Fibroblast of lung (primary cell): ENCODE measurements around the gene ANKRD34B. TPM values are rescaled to one million over a fixed set of nuclear protein-coding genes. Genes with fewer than 3 reads are reported as not detected.

ENCODE experiments used
- DNase-seq, 2 donors: peaks; one replicate each; pipeline versions ENCODE4 v3.0.0 to v3.0.0-alpha.2; 2010; ENCODE audit warnings: low read depth in 2 of 2
- H2AFZ ChIP-seq: 2 replicates; pipeline ENCODE4 v1.5.1; 2012; ENCODE audit warnings: low read length, control low read depth, inconsistent platforms
- H3K27ac ChIP-seq: 2 replicates; pipeline ENCODE4 v1.5.1; 2011; ENCODE audit warnings: low read length, control low read depth; ENCODE audit not compliant: insufficient read depth
- H3K27me3 ChIP-seq: 2 replicates; pipeline ENCODE4 v1.5.1; 2011; ENCODE audit warnings: mild to moderate bottlenecking, low read length; ENCODE audit not compliant: control insufficient read depth, insufficient read depth
- H3K36me3 ChIP-seq: 2 replicates; pipeline ENCODE4 v1.5.1; 2011; ENCODE audit warnings: low read length; ENCODE audit not compliant: control insufficient read depth, insufficient read depth
- H3K4me1 ChIP-seq: 2 replicates; pipeline ENCODE4 v1.5.1; 2011; ENCODE audit warnings: low read length; ENCODE audit not compliant: control insufficient read depth, insufficient read depth; ENCODE audit errors: extremely low read depth
- H3K4me2 ChIP-seq: 2 replicates; pipeline ENCODE4 v1.5.1; 2011; ENCODE audit warnings: low read length, control low read depth; ENCODE audit not compliant: insufficient read depth; ENCODE audit errors: extremely low read depth
- H3K4me3 ChIP-seq, 4 experiments: fragments of 200-600 bp in 1 of 4; sonication (generic) in 1 of 4; replicated peaks in 1 of 4; 2 replicates each; pipeline ENCODE4 v1.5.1; 2011 to 2016; ENCODE audit warnings: low read length in 4 of 4, low read depth in 3 of 4, mild to moderate bottlenecking in 3 of 4, control low read depth in 2 of 4, inconsistent platforms in 1 of 4, mixed read lengths in 1 of 4; ENCODE audit not compliant: insufficient read depth in 1 of 4; ENCODE audit errors: control extremely low read depth in 1 of 4
- H3K79me2 ChIP-seq: 2 replicates; pipeline ENCODE4 v1.5.1; 2012; ENCODE audit warnings: mild to moderate bottlenecking, low read length, inconsistent platforms; ENCODE audit not compliant: control insufficient read depth, insufficient read depth
- H3K9ac ChIP-seq: 2 replicates; pipeline ENCODE4 v1.5.1; 2011; ENCODE audit warnings: mild to moderate bottlenecking, low read length, control low read depth; ENCODE audit not compliant: insufficient read depth
- H3K9me3 ChIP-seq: 2 replicates; pipeline ENCODE4 v1.5.1; 2012; ENCODE audit warnings: low read depth, low read length; ENCODE audit not compliant: control insufficient read depth, insufficient read depth
- H4K20me1 ChIP-seq: 2 replicates; pipeline ENCODE4 v1.5.1; 2011; ENCODE audit warnings: low read length; ENCODE audit not compliant: control insufficient read depth, insufficient read depth; ENCODE audit errors: extremely low read depth
- EZH2 ChIP-seq: IDR thresholded peaks from 2 replicates; pipeline ENCODE4 v1.5.1; 2012; ENCODE audit warnings: low read length, control low read depth, mild to moderate bottlenecking; ENCODE audit errors: missing control alignments
- polyA plus RNA-seq, 2 donors: library from polyadenylated mRNA; depleted of rRNA in 1 of 2; stranded (reverse) in 1 of 2; unstranded in 1 of 2; fragments of >200 nt; gene quantifications; 2 replicates each; pipeline ENCODE4 v1.2.1, GENCODE V29; 2011 to 2012; ENCODE audit warnings: missing spikeins in 1 of 2
- total RNA-seq: library from RNA; depleted of rRNA; stranded (reverse); fragments of >200 nt; gene quantifications from 2 replicates; pipeline ENCODE4 v1.2.1, GENCODE V29; 2014
- TF ChIP-seq, protein P1 (sequence below), 2 donors: IDR thresholded peaks in 1 of 2; conservative IDR thresholded peaks in 1 of 2; 1 replicate in 1 of 2; 2 replicates in 1 of 2; pipeline ENCODE4 v1.5.1; 2011 to 2012; ENCODE audit warnings: low read length in 2 of 2, control low read depth in 1 of 2, inconsistent platforms in 1 of 2, low read depth in 1 of 2, mild to moderate bottlenecking in 1 of 2

ANKRD34B gene
- total and polyA plus RNA-seq, 2 donors (not counting 1 experiment from before 2014, with no cell fraction given), result not detected

DNA sequence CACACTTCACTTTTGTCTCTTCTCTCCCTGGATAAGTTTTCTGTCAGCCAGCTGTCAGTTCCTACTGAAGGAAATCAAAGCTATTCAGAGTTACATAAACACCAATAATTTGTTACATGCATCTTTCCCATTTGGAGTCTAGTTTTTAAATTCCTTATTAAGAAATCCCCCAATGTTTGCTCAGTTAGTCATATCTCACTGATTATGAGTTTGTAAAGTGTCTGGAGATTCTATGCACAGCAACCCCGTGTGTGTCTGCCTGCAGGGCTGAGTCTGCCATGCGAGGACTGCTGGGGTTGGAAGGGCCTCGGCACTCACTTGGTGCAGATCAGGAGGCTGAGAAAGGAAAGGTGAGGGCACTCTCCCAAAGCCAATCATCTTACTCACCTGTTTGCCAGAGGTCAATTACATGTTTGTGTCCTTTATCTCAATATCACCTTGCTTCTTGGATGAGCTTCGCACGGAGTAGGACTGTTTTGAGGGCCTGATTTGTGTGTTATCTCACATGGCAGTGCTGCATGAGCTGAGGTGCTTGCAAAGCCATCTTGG lies 3.3 kb downstream of the ANKRD34B start:
- no peak overlapping the region for H3K4me3 ChIP-seq
- DNase-seq, result no peak
- no peak overlapping the region for H3K27ac ChIP-seq
- no peak overlapping the region for H3K9ac ChIP-seq
- H4K20me1 ChIP-seq, result no peaks in the 10 kb centered on the region
- no peaks in the 10 kb centered on the region for H3K79me2 ChIP-seq
- H3K9me3 ChIP-seq, result no peaks in the 10 kb centered on the region
- H3K4me2 ChIP-seq, result no peak overlapping the region
- no peak overlapping the region for H2AFZ ChIP-seq
- H3K4me1 ChIP-seq, result no peaks in the 10 kb centered on the region
- no peaks in the 10 kb centered on the region for H3K36me3 ChIP-seq
- TF ChIP-seq, protein P1, sequence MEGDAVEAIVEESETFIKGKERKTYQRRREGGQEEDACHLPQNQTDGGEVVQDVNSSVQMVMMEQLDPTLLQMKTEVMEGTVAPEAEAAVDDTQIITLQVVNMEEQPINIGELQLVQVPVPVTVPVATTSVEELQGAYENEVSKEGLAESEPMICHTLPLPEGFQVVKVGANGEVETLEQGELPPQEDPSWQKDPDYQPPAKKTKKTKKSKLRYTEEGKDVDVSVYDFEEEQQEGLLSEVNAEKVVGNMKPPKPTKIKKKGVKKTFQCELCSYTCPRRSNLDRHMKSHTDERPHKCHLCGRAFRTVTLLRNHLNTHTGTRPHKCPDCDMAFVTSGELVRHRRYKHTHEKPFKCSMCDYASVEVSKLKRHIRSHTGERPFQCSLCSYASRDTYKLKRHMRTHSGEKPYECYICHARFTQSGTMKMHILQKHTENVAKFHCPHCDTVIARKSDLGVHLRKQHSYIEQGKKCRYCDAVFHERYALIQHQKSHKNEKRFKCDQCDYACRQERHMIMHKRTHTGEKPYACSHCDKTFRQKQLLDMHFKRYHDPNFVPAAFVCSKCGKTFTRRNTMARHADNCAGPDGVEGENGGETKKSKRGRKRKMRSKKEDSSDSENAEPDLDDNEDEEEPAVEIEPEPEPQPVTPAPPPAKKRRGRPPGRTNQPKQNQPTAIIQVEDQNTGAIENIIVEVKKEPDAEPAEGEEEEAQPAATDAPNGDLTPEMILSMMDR (conservative IDR thresholded peaks at IDR 0.05 in 1 of 2, IDR thresholded peaks at IDR 0.05 in 1 of 2; ENCODE audit: low read depth in 1 of 2, low read length in 2 of 2), result no peak
- TF ChIP-seq EZH2, result no peak
- peaks cover 34% of the 10 kb centered on the region for H3K27me3 ChIP-seq

DNA sequence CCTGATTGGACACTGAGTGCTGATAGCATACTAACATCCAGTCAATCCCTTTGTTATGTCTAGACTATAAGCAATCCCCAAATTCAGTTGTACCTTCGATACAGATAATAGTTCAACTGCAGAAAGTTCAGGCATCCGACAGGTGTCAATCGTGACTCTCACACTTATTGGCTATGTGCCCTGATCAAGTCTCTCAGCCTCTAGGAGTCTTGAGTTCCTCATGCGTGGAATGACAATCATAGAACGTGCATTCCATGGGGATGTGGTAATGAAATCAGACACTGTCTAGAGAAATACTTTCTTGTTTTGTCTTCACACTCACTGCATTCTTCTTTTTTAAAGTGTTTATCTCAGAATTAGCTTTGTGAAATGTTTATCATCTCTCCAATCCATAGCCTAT lies 4.8 kb downstream of the ANKRD34B start:
- H3K9me3 ChIP-seq, result no peaks in the 10 kb centered on the region
- no peak for TF ChIP-seq EZH2
- TF ChIP-seq, protein P1 (conservative IDR thresholded peaks at IDR 0.05 in 1 of 2, IDR thresholded peaks at IDR 0.05 in 1 of 2; ENCODE audit: low read depth in 1 of 2, low read length in 2 of 2), result no peak
- DNase-seq, result no peak
- no peak overlapping the region for H3K9ac ChIP-seq
- H4K20me1 ChIP-seq, result no peaks in the 10 kb centered on the region
- H2AFZ ChIP-seq, result no peak overlapping the region
- H3K27ac ChIP-seq, result no peak overlapping the region
- no peak overlapping the region for H3K4me3 ChIP-seq
- peaks cover 32% of the 10 kb centered on the region for H3K27me3 ChIP-seq
- no peaks in the 10 kb centered on the region for H3K4me1 ChIP-seq
- H3K79me2 ChIP-seq, result no peaks in the 10 kb centered on the region
- no peaks in the 10 kb centered on the region for H3K36me3 ChIP-seq
- H3K4me2 ChIP-seq, result no peak overlapping the region

DNA sequence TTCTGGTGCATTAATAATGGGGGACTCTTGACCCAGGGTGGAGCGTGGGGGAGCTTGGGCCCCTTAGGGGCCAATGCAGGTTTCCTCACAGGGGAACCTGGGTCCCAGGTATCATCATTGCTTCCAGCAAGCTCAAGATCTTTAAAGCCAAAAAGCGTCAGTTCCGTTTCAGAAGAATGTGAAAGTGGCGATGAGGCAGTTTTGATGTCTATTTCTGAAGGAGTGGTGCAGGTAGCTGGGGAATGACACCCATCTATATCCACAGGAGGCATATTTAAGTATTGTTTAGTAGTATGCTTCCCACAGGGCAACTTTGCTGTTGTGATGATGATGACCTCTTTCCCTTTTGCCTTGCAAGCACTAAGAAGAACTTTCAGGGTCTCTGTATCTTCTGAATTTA lies 10.8 kb downstream of the ANKRD34B start:
- no peaks in the 10 kb centered on the region for H3K4me1 ChIP-seq
- H4K20me1 ChIP-seq, result no peaks in the 10 kb centered on the region
- no peaks in the 10 kb centered on the region for H3K9me3 ChIP-seq
- no peak overlapping the region for H2AFZ ChIP-seq
- no peak overlapping the region for H3K27ac ChIP-seq
- no peak overlapping the region for H3K4me2 ChIP-seq
- H3K27me3 ChIP-seq, result peaks cover 15% of the 10 kb centered on the region
- no peak for TF ChIP-seq EZH2
- TF ChIP-seq, protein P1 (conservative IDR thresholded peaks at IDR 0.05 in 1 of 2, IDR thresholded peaks at IDR 0.05 in 1 of 2; ENCODE audit: low read depth in 1 of 2, low read length in 2 of 2), result no peak
- no peak for DNase-seq
- no peaks in the 10 kb centered on the region for H3K79me2 ChIP-seq
- H3K36me3 ChIP-seq, result no peaks in the 10 kb centered on the region
- no peak overlapping the region for H3K9ac ChIP-seq
- H3K4me3 ChIP-seq, result no peak overlapping the region
